AG09309 (cell line): ENCODE measurements around the gene EXOSC7.

Source experiments
- DNase-seq: peaks from one replicate; pipeline ENCODE4 v3.0.0-alpha.2; 2010; ENCODE audit warnings: low read depth
- H3K4me3 ChIP-seq: 2 replicates; pipeline ENCODE4 v1.5.1; 2011; ENCODE audit warnings: mild to moderate bottlenecking, low read depth, low read length, moderate library complexity; ENCODE audit not compliant: control insufficient read depth
- TF ChIP-seq, protein P1 (sequence below): IDR thresholded peaks from 2 replicates; pipeline ENCODE4 v1.5.1; 2011; ENCODE audit warnings: mild to moderate bottlenecking, low read depth, low read length, inconsistent platforms; ENCODE audit not compliant: insufficient read depth, control insufficient read depth; ENCODE audit errors: missing control alignments

The EXOSC7 gene

GRCh38 chr3:44952689-44953088, 23.4 kb upstream of the EXOSC7 start:
- TF ChIP-seq, protein P1, sequence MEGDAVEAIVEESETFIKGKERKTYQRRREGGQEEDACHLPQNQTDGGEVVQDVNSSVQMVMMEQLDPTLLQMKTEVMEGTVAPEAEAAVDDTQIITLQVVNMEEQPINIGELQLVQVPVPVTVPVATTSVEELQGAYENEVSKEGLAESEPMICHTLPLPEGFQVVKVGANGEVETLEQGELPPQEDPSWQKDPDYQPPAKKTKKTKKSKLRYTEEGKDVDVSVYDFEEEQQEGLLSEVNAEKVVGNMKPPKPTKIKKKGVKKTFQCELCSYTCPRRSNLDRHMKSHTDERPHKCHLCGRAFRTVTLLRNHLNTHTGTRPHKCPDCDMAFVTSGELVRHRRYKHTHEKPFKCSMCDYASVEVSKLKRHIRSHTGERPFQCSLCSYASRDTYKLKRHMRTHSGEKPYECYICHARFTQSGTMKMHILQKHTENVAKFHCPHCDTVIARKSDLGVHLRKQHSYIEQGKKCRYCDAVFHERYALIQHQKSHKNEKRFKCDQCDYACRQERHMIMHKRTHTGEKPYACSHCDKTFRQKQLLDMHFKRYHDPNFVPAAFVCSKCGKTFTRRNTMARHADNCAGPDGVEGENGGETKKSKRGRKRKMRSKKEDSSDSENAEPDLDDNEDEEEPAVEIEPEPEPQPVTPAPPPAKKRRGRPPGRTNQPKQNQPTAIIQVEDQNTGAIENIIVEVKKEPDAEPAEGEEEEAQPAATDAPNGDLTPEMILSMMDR: no peak
- H3K4me3 ChIP-seq: no peak overlapping the region
- DNase-seq: no peak

- no peak for DNase-seq
- TF ChIP-seq, protein P1: no peak
- H3K4me3 ChIP-seq: no peak overlapping the region
These were observed 21.7 kb upstream of the EXOSC7 start for GRCh38 chr3:44954304-44954703.

- no peak for DNase-seq
- no peak overlapping the region for H3K4me3 ChIP-seq
- TF ChIP-seq, protein P1: no peak
These were observed 21.1 kb upstream of the EXOSC7 start for GRCh38 chr3:44954962-44955361.

GRCh38 chr3:44955917-44956316, 20.1 kb upstream of the EXOSC7 start:
- TF ChIP-seq, protein P1: no peak
- no peak overlapping the region for H3K4me3 ChIP-seq
- no peak for DNase-seq

GRCh38 chr3:44957986-44958385, 18.1 kb upstream of the EXOSC7 start:
- DNase-seq: no peak
- TF ChIP-seq, protein P1: no peak

DNA sequence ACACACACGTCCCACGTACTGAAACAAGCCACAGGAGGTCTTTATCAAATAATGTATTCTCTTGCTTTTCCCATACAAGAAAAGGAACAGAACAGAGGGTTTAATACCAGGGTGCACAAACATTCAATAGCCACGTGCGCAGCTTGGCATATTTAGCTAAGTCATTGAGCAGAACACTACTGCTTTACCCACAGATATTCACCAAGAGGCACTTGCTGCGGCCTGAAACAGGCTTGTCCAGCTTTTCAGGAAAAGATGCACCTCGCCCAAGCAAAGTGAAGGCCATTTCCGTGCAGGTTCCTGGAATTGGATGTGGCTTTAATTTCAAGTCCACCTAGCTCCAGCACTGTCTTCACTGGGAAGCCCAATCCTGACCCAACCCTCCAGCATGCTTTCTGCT, 17.7 kb upstream of the EXOSC7 start:
- no peak overlapping the region for H3K4me3 ChIP-seq
- no peak for DNase-seq
- TF ChIP-seq, protein P1: no peak

More at GRCh38 chr3:44957986-44958385, 18.1 kb upstream of the EXOSC7 start:
- H3K4me3 ChIP-seq: no peak overlapping the region

GRCh38 chr3:44960387-44961026, 15.5 kb upstream of the EXOSC7 start:
- DNase-seq: no peak

More at GRCh38 chr3:44960387-44961026, 15.5 kb upstream of the EXOSC7 start:
- no peak overlapping the region for H3K4me3 ChIP-seq
- TF ChIP-seq, protein P1: no peak
